IMR-90 (cell line): ENCODE measurements around the gene LRATD1.

Experiments
- BHLHE40 ChIP-seq: fragments of 150-350 bp; IDR thresholded peaks from 2 replicates; pipeline ENCODE4 v1.6.1; 2016; ENCODE audit warnings: mild to moderate bottlenecking, low read depth, low read length
- CHD1 ChIP-seq: IDR thresholded peaks from 2 replicates; pipeline ENCODE4 v1.6.1; 2012; ENCODE audit warnings: low read depth, low read length, improper control_type of control experiment
- CTCF ChIP-seq: conservative IDR thresholded peaks from 2 replicates; pipeline ENCODE4 v1.5.1; 2012; ENCODE audit warnings: mild to moderate bottlenecking, low read depth, low read length, improper control_type of control experiment
- FOS ChIP-seq: fragments of 150-350 bp; IDR thresholded peaks from 2 replicates; pipeline ENCODE4 v1.6.1; 2016; ENCODE audit warnings: low read depth, low read length
- MAZ ChIP-seq: IDR thresholded peaks from 2 replicates; pipeline ENCODE4 v1.6.1; 2012; ENCODE audit warnings: low read depth, mild to moderate bottlenecking, low read length, improper control_type of control experiment, moderate library complexity, borderline replicate concordance
- MXI1 ChIP-seq: IDR thresholded peaks from 2 replicates; pipeline ENCODE4 v1.6.1; 2012; ENCODE audit warnings: low read depth, mild to moderate bottlenecking, low read length, moderate library complexity, borderline replicate concordance
- POLR2A ChIP-seq: IDR thresholded peaks from 2 replicates; pipeline ENCODE4 v1.6.1; 2012; ENCODE audit warnings: mild to moderate bottlenecking, low read depth, low read length
- RAD21 ChIP-seq: IDR thresholded peaks from 2 replicates; pipeline ENCODE4 v1.6.1; 2012; ENCODE audit warnings: low read length, improper control_type of control experiment
- RCOR1 ChIP-seq: IDR thresholded peaks from 2 replicates; pipeline ENCODE4 v1.6.1; 2012; ENCODE audit warnings: mild to moderate bottlenecking, low read length, improper control_type of control experiment; ENCODE audit not compliant: insufficient replicate concordance
- RFX5 ChIP-seq: IDR thresholded peaks from 2 replicates; pipeline ENCODE4 v1.8.0; 2012; ENCODE audit warnings: low read depth, mild to moderate bottlenecking, low read length, moderate library complexity
- USF2 ChIP-seq: fragments of 150-350 bp; IDR thresholded peaks from 2 replicates; pipeline ENCODE4 v1.6.1; 2017; ENCODE audit warnings: mild to moderate bottlenecking, antibody characterized with exemption, low read length, low read depth
- TF ChIP-seq, protein P1 (sequence below): fragments of 150-350 bp; IDR thresholded peaks from 2 replicates; pipeline ENCODE4 v1.6.1; 2016; ENCODE audit warnings: low read depth, mild to moderate bottlenecking, low read length, moderate library complexity, borderline replicate concordance

- TF ChIP-seq RFX5 (no peak), CTCF (no peak), RAD21 (no peak), RCOR1 (no peak), FOS (no peak), USF2 (no peak), POLR2A (no peak), MXI1 (no peak), CHD1 (no peak), MAZ (no peak), BHLHE40 (no peak)
- TF ChIP-seq, protein P1, sequence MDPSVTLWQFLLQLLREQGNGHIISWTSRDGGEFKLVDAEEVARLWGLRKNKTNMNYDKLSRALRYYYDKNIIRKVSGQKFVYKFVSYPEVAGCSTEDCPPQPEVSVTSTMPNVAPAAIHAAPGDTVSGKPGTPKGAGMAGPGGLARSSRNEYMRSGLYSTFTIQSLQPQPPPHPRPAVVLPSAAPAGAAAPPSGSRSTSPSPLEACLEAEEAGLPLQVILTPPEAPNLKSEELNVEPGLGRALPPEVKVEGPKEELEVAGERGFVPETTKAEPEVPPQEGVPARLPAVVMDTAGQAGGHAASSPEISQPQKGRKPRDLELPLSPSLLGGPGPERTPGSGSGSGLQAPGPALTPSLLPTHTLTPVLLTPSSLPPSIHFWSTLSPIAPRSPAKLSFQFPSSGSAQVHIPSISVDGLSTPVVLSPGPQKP, result no peak
Observed at GRCh38 chr2:14673351-14673875, 40.9 kb downstream of the LRATD1 start.
